Esophagus (tissue), 2 donors: Measurements from ENCODE around the gene CSAG3. TPM values are rescaled to one million over a fixed set of nuclear protein-coding genes. Genes with fewer than 3 reads are reported as not detected.

Experiments used
- H3K27ac ChIP-seq, 2 donors: one replicate each; pipeline ENCODE4 v1.5.1; 2013; ENCODE audit warnings: low read depth in 2 of 2, mild to moderate bottlenecking in 2 of 2, inconsistent platforms in 1 of 2, low read length in 1 of 2, moderate library complexity in 1 of 2
- H3K27me3 ChIP-seq, 2 donors: one replicate each; pipeline ENCODE4 v1.6.1; 2013; ENCODE audit warnings: low read length in 2 of 2, control low read depth in 1 of 2, mild to moderate bottlenecking in 1 of 2; ENCODE audit not compliant: insufficient read depth in 2 of 2, control insufficient read depth in 1 of 2
- H3K36me3 ChIP-seq, 2 donors: one replicate each; pipeline ENCODE4 v1.6.1; 2013; ENCODE audit warnings: low read length in 1 of 2; ENCODE audit not compliant: control insufficient read depth in 2 of 2, insufficient read depth in 2 of 2
- H3K4me1 ChIP-seq, 2 donors: one replicate each; pipeline ENCODE4 v1.6.1; 2013; ENCODE audit warnings: low read length in 1 of 2; ENCODE audit not compliant: control insufficient read depth in 2 of 2, insufficient read depth in 2 of 2
- H3K4me3 ChIP-seq, 2 donors: one replicate each; pipeline ENCODE4 v1.5.1; 2013; ENCODE audit warnings: low read length in 2 of 2, mild to moderate bottlenecking in 2 of 2, low read depth in 1 of 2, moderate library complexity in 1 of 2
- H3K9me3 ChIP-seq, 2 donors: one replicate each; pipeline ENCODE4 v1.6.1; 2013; ENCODE audit warnings: mild to moderate bottlenecking in 2 of 2, low read depth in 1 of 2, low read length in 1 of 2, moderate library complexity in 1 of 2; ENCODE audit not compliant: control insufficient read depth in 2 of 2, insufficient read depth in 1 of 2
- WGBS, 2 donors: extraction: QIAGEN DNeasy Blood & Tissue Kit; methylation state at CpG; one replicate each; pipeline ENCODE4 v1.1.7; 2013; 5-methylcytosine and 5-hydroxymethylcytosine counted together
- polyA plus RNA-seq, 2 donors: library from polyadenylated mRNA; stranded (reverse); fragments of 200-250 nt; gene quantifications; one replicate each; pipeline ENCODE4 v1.2.3, GENCODE V29; 2013
- donor health status: healthy with polysubstance abuse.
- donor health status: Bipolar disorder and iron deficiency.

The CSAG3 gene
- polyA plus RNA-seq, 2 donors = not detected

DNA sequence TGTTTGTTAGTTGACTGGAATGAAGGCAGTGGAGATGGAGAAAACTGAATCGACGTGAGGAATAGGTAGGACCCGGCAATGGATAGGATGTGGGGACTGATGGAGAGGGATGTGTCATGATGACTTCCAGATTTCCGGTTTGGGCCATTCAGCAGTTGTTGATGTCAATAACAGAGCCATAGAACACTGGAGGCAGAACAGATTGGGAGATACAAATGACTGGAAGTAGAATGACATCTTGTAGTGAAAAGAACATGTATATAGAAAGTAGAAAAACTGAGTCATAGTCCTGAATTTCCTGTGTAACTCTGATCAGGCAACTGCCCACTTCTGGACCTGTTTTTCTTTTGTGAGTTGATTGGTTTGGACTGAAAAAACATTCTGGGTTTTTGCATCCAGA, 47.0 kb downstream of the CSAG3 start:
- H3K36me3 ChIP-seq = no peaks in the 10 kb centered on the region
- H3K9me3 ChIP-seq = no peaks in the 10 kb centered on the region
- no peak overlapping the region for H3K4me3 ChIP-seq
- H3K4me1 ChIP-seq = no peaks in the 10 kb centered on the region
- 84 to 90% methylated on average over 4 of the region's 4 CpGs for WGBS, 2 donors
- no peak overlapping the region for H3K27ac ChIP-seq
- H3K27me3 ChIP-seq = peaks cover 0 to 6% of the 10 kb centered on the region in 2 donors

Other genes with a start within 250 kb of the CSAG3 start
- gene GABRQ, start 121.3 kb upstream of the CSAG3 start, polyA plus RNA-seq = under 1 TPM; 0.28 to 0.60 TPM
- not detected for gene MAGEA3, start 60.4 kb upstream of the CSAG3 start, polyA plus RNA-seq
- not detected for gene CSAG2, start 49.9 kb upstream of the CSAG3 start, polyA plus RNA-seq
- gene MAGEA2B, start 44.6 kb upstream of the CSAG3 start, polyA plus RNA-seq = not detected
- not detected for gene CSAG1, start 25.5 kb upstream of the CSAG3 start, polyA plus RNA-seq
- gene MAGEA12, start 25.5 kb upstream of the CSAG3 start, polyA plus RNA-seq = not detected
- gene MAGEA2, start 5.4 kb upstream of the CSAG3 start, polyA plus RNA-seq = not detected
- not detected for gene MAGEA6, start 10.5 kb downstream of the CSAG3 start, polyA plus RNA-seq
- gene CETN2, start 71.5 kb downstream of the CSAG3 start, polyA plus RNA-seq = 10 to 100 TPM; 33.8 to 34.4 TPM
- gene NSDHL, start 71.8 kb downstream of the CSAG3 start, polyA plus RNA-seq = 10 to 100 TPM; 43.3 to 60.6 TPM
- 100 to 1,000 TPM; 217 to 220 TPM for gene ZNF185, start 138.8 kb downstream of the CSAG3 start, polyA plus RNA-seq
- not detected for gene PNMA5, start 234.9 kb downstream of the CSAG3 start, polyA plus RNA-seq